HG03439 (cell line): Measurements from ENCODE around the gene IFNK.

Experiments used
- ATAC-seq: cut with Tn5 transposase; IDR thresholded peaks from one replicate; pipeline ENCODE4 v1.9.1; 2021; ENCODE audit warnings: mild to moderate bottlenecking, moderate library complexity; ENCODE audit not compliant: unreplicated experiment

IFNK gene

DNA sequence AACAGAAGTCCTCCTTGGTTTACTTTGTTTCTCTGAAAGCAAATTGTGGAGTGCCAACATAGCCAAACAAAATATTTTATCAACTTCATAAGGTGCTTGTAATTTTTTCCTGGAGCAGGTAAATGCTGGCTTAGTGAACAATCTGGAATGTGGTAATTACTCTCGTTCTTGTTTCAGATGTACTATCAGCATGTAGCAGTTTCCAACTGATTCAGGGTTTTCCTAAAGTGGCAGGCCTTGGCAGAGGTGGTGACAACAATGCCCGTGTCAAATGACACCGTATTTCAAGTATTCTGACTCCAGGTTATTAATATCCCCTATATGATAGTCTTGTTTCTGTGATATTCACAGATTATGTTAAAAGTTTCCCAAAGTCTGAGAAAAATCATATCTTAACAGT is 48.0 kb downstream of the IFNK start:
- no peak for ATAC-seq

DNA sequence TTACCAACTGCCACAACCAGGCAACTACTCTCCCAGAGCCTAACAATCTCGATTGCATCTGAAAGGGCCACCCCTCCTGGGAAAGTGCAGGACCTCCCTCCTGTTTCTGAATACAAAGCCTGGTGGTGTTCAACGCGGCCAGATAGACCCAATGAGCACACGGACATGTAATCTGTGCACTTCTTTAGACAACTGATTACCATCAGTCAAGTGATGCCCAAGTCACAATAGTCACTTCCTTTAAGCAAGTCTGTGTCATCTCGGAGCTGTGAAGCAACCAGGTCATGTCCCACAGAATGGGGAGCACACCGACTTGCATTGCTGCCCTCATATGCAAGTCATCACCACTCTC is 48.5 kb downstream of the IFNK start:
- peak; percentile 35 for ATAC-seq

DNA sequence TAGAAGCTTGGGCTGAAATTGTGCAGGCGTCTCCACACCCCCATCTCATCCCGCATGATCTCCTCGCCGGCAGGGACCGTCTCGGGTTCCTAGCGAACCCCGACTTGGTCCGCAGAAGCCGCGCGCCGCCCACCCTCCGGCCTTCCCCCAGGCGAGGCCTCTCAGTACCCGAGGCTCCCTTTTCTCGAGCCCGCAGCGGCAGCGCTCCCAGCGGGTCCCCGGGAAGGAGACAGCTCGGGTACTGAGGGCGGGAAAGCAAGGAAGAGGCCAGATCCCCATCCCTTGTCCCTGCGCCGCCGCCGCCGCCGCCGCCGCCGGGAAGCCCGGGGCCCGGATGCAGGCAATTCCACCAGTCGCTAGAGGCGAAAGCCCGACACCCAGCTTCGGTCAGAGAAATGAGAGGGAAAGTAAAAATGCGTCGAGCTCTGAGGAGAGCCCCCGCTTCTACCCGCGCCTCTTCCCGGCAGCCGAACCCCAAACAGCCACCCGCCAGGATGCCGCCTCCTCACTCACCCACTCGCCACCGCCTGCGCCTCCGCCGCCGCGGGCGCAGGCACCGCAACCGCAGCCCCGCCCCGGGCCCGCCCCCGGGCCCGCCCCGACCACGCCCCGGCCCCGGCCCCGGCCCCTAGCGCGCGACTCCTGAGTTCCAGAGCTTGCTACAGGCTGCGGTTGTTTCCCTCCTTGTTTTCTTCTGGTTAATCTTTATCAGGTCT is 49.0 kb downstream of the IFNK start, which contains the start of gene C9orf72:
Gene C9orf72 (minus strand): TSS at position 564 of the 716 bp plus-strand sequence. CDS start 6,361 bp downstream, outside the sequence.
- peak; percentile 59 for ATAC-seq

DNA sequence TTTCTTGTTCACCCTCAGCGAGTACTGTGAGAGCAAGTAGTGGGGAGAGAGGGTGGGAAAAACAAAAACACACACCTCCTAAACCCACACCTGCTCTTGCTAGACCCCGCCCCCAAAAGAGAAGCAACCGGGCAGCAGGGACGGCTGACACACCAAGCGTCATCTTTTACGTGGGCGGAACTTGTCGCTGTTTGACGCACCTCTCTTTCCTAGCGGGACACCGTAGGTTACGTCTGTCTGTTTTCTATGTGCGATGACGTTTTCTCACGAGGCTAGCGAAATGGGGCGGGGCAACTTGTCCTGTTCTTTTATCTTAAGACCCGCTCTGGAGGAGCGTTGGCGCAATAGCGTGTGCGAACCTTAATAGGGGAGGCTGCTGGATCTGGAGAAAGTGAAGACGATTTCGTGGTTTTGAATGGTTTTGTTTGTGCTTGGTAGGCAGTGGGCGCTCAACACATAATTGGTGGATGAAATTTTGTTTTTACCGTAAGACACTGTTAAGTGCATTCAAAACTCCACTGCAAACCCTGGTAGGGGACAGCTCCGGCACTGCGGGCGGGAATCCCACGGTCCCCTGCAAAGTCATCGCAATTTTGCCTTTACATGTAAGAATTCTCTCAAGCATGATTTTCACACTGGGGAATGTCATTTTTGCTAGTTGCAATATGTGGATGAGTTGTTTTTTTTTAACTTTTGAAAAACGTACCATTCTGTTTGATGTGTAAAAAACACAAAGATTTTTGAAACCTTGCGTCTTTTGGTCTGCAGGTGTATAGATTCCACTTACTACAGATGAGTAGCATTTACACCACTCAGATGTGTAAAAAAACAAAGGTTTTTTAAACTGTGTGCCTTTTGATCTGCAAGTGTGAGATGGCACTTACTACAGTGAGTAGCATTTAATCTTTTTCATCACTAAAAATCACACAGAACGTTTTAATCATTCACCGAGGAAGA is 49.8 kb downstream of the IFNK start:
- peak; percentile 89 for ATAC-seq
